ENCODE measurements around the gene TRIO. TPM values are rescaled to one million over a fixed set of nuclear protein-coding genes. Genes with fewer than 3 reads are reported as not detected.

The TRIO gene
- total and polyA plus RNA-seq, 2 donors (not counting 3 experiments of a cell fraction or from before 2014, with no cell fraction given) = 82.9 to 248 TPM

GRCh38 chr5:14449052-14449661 lies 306.0 kb downstream of the TRIO start:
- BruUV-seq (replicated peaks) = TSS peak; percentile 7
- peak; percentile 93 for DNase-seq (ENCODE audit: low read depth, low spot score)
- Histone ChIP-seq H3K4me1 (ENCODE audit: control insufficient read depth, extremely low read depth, insufficient read depth, low read length) (peaks cover 63% of the 10 kb centered on the region), H3K79me2 (ENCODE audit: control insufficient read depth, insufficient read depth, low read length) (peaks cover 40% of the 10 kb centered on the region), H3K9me1 (replicated peaks; ENCODE audit: control insufficient read depth, extremely low read depth, insufficient read depth, low read length) (no peaks in the 10 kb centered on the region), H2AFZ (ENCODE audit: low read depth, low read length) (no peak overlapping the region), H4K20me1 (replicated peaks; ENCODE audit: control insufficient read depth, extremely low read depth, insufficient read depth, low read length) (no peaks in the 10 kb centered on the region), H3K27me3 (ENCODE audit: control insufficient read depth in 2 of 2, insufficient read depth in 2 of 2, low read length in 2 of 2) (no peaks in the 10 kb centered on the region), H3K9ac (replicated peaks; ENCODE audit: extremely low read depth, insufficient read depth, low read length) (peak overlapping the region; percentile 74), H3K36me3 (ENCODE audit: control insufficient read depth in 2 of 2, extremely low read depth in 1 of 2, insufficient read depth in 2 of 2, low read length in 2 of 2) (peaks cover 0 to 2% of the 10 kb centered on the region in 2 experiments), H3K27ac (ENCODE audit: insufficient read depth, low read depth, low read length) (peak overlapping the region; percentile 84), H3K4me3 (replicated peaks in 1 of 3; ENCODE audit: insufficient read depth in 1 of 3, low read depth in 1 of 3, low read length in 3 of 3) (no peak overlapping the region), H3K9me3 (replicated peaks; ENCODE audit: control insufficient read depth, insufficient read depth, low read length) (no peaks in the 10 kb centered on the region), H3K4me2 (ENCODE audit: insufficient read depth, low read length) (peak overlapping the region; percentile 37)
- peak; percentile 73 for FAIRE-seq
- TF ChIP-seq GATA2 (IDR thresholded peaks at IDR 0.05; ENCODE audit: insufficient read depth, insufficient read length, low read depth, low read length) = peak; percentile 77
- no peak for TF ChIP-seq CTCF (IDR thresholded peaks at IDR 0.05; ENCODE audit: extremely low read depth in 1 of 2, insufficient read depth in 1 of 2, low read depth in 1 of 2, low read length in 2 of 2)
- peak; percentile 78 for TF ChIP-seq MAX (IDR thresholded peaks at IDR 0.05; ENCODE audit: insufficient read depth, insufficient read length)
- peak; percentile 4 for TF ChIP-seq POLR2AphosphoS5 (IDR thresholded peaks at IDR 0.05; ENCODE audit: insufficient read depth, low read depth, low read length)
- TF ChIP-seq FOS (IDR thresholded peaks at IDR 0.05; ENCODE audit: borderline replicate concordance, insufficient read depth, low read length) = no peak
- no peak for TF ChIP-seq JUN (IDR thresholded peaks at IDR 0.05; ENCODE audit: borderline replicate concordance, insufficient read depth, insufficient read length, low read depth)
- no peak for TF ChIP-seq POLR2A (IDR thresholded peaks at IDR 0.05; ENCODE audit: low read depth, low read length)
- ChIA-PET CTCF (interaction anchor here (0.5 kb wide), 1 partner anchor 246 kb away, joined by 3 read pairs; no protein-coding TSS in a partner anchor), POLR2A (no interaction called here)
- dilution Hi-C loops (cut with MboI; ENCODE audit: extremely low pct_ligation_motif_present, low sequenced_read_pairs) = no loop called here
- intact Hi-C loops (cut with micrococcal nuclease) = loop anchor here (1.0 to 2.0 kb wide), 2 partner anchors 14 to 50 kb away; no protein-coding TSS in a partner anchor
